ENCODE data around the gene LGR4.

The LGR4 gene

DNA sequence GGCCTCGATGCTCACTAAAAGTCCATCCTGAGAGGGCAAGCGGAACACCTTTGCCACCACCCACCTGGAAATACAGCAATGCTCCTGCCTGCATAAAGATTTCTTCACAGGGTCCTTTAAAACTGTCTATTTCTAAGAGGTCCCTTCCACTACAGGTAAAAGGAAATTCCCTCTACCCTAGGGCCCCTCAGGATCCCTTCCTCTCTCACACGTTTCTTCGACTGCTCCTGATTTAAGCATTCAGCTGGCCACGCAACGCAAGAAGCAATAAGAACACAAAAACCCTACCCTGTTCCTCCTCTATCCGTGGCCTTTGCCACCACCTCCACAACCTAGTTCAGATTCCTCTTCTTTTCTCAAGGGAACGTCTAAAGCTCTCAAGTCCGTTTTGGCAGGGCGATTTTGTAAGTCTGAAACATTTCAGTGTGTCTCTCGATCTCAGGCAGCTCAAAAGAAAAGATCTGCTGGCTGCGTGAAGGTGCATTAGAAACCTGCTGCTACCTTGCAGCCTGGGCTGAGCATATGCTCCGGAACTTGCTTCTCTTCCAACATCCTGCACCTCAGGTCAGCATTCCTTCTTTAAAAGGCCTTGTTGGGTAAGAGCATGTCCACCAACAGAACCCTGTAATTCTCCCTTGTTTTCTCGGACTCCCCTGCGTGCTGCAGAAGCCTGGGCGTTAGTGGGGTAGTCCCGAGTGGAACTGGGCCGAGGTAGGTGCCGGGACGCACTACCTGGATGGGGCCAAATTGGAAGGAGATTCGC is 1.6 kb downstream of the LGR4 start:
- TF ChIP-seq GATA3 (IDR thresholded peaks at IDR 0.05; ENCODE audit: low read depth, low read length) (no peak), GATA2 (IDR thresholded peaks at IDR 0.05; ENCODE audit: low read depth, low read length) (no peak)

DNA sequence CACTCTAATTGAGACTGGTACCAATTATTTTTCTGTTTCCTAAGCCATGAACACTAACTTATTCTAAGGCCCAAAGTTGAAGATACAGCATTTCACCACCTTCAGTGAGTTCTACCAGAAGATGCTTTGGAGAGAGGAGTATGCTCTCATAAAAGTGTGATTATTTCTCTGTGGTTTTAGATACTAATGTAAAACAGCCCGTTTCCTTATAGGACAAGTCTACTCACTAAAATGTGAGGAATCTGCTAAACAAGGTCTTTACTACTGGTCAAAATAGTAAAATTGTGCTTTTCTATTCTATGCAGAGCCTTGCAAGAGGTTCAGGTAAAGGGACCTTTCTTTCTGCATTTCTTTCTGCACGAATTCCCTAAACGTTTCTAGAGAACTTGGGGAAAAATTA is 2.4 kb downstream of the LGR4 start:
- TF ChIP-seq GATA3 (IDR thresholded peaks at IDR 0.05; ENCODE audit: low read depth, low read length) (no peak), GATA2 (IDR thresholded peaks at IDR 0.05; ENCODE audit: low read depth, low read length) (no peak)

DNA sequence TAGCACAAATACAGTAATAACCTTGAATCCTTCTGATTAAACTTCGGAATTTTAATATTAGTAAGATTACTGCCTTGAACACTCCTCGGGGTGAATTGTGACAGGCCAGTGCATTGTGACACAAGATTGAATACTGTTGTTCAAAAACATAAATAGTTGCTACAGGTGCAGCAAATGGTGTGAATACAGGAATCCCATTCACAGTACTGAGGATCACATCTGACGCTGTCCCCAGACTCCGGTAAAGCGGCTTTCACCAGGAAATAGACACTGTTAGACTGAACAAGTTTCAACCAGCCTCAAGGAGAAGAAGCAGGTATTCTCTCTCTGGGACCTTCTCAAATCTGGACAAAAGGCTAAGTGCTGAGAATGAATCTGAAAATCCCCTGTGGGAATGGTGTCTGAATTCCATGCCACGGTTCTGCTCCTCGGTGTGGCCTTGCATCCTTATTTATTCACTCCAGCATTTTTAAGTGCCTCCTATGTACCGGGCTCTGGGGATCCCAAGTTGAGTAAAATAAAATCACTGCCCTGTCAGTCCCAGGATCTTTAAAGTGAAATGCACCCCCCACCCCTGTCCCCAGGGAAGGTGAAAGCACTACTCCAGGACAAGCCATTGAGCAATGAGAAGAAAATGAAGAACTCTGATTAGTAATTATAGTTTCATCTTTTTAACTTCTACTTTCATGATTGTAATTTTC is 3.4 kb downstream of the LGR4 start:
- TF ChIP-seq GATA2 (IDR thresholded peaks at IDR 0.05; ENCODE audit: low read depth, low read length) = no peak
- no peak for TF ChIP-seq GATA3 (IDR thresholded peaks at IDR 0.05; ENCODE audit: low read depth, low read length)

- TF ChIP-seq GATA3 (IDR thresholded peaks at IDR 0.05; ENCODE audit: low read depth, low read length) (no peak), GATA2 (IDR thresholded peaks at IDR 0.05; ENCODE audit: low read depth, low read length) (no peak)
Measured at GRCh38 chr11:27468209-27468994, 4.2 kb downstream of the LGR4 start.

GRCh38 chr11:27467181-27467913 is 5.2 kb downstream of the LGR4 start:
- TF ChIP-seq GATA3 (IDR thresholded peaks at IDR 0.05; ENCODE audit: low read depth, low read length) (no peak), GATA2 (IDR thresholded peaks at IDR 0.05; ENCODE audit: low read depth, low read length) (no peak)

DNA sequence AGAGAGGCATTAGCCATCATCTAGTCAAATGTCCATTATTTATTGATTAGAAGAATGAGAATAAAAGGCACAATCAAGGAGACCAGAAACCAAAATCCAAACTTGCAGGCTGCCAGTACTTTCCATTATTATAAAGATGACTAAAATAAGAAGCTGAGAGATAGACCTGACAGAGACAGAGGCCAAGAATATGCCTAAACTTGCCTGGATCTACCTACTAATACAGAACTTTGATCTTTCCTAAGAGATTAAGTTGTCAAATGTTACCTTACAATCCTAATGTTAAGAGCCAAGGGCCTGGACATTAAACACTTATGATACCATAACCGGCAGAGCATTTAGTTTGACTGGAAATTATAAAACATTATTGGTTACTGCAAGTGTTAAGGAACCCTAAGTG is 6.2 kb downstream of the LGR4 start:
- no peak for TF ChIP-seq GATA2 (IDR thresholded peaks at IDR 0.05; ENCODE audit: low read depth, low read length)
- no peak for TF ChIP-seq GATA3 (IDR thresholded peaks at IDR 0.05; ENCODE audit: low read depth, low read length)

GRCh38 chr11:27465629-27466028 is 7.0 kb downstream of the LGR4 start:
- TF ChIP-seq GATA3 (IDR thresholded peaks at IDR 0.05; ENCODE audit: low read depth, low read length) (no peak), GATA2 (IDR thresholded peaks at IDR 0.05; ENCODE audit: low read depth, low read length) (no peak)

- TF ChIP-seq GATA2 (IDR thresholded peaks at IDR 0.05; ENCODE audit: low read depth, low read length) (no peak), GATA3 (IDR thresholded peaks at IDR 0.05; ENCODE audit: low read depth, low read length) (no peak)
Measured at GRCh38 chr11:27464909-27465308, 7.7 kb downstream of the LGR4 start.

- TF ChIP-seq GATA2 (IDR thresholded peaks at IDR 0.05; ENCODE audit: low read depth, low read length) (no peak), GATA3 (IDR thresholded peaks at IDR 0.05; ENCODE audit: low read depth, low read length) (no peak)
Measured at GRCh38 chr11:27464289-27464696, 8.3 kb downstream of the LGR4 start.

GRCh38 chr11:27462543-27462942 is 10.0 kb downstream of the LGR4 start:
- TF ChIP-seq GATA3 (IDR thresholded peaks at IDR 0.05; ENCODE audit: low read depth, low read length) (no peak), GATA2 (IDR thresholded peaks at IDR 0.05; ENCODE audit: low read depth, low read length) (no peak)

- TF ChIP-seq GATA3 (IDR thresholded peaks at IDR 0.05; ENCODE audit: low read depth, low read length) (no peak), GATA2 (IDR thresholded peaks at IDR 0.05; ENCODE audit: low read depth, low read length) (no peak)
Measured at GRCh38 chr11:27460158-27460978, 12.2 kb downstream of the LGR4 start.

DNA sequence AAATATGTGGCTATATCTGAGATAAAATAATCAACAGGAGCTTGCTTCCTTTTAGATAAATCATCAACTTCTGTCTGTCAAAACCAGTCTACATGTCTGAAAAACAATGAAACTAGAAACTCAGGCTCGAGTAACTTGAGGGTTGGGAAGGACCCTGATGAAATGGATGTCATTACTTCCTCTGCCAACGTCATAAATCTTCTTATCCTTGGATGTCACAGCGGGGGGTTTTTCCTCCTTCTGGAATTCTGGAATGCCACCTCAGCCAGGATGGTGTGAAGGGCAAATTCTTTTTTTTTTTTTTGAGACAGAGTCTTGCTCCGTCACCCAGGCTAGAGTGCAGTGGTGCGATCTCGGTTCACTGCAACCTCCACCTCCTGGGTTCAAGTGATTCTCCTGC is 13.4 kb downstream of the LGR4 start:
- TF ChIP-seq GATA2 (IDR thresholded peaks at IDR 0.05; ENCODE audit: low read depth, low read length) (no peak), GATA3 (IDR thresholded peaks at IDR 0.05; ENCODE audit: low read depth, low read length) (no peak)

- TF ChIP-seq GATA3 (IDR thresholded peaks at IDR 0.05; ENCODE audit: low read depth, low read length) = no peak
- TF ChIP-seq GATA2 (IDR thresholded peaks at IDR 0.05; ENCODE audit: low read depth, low read length) = no peak
Measured at GRCh38 chr11:27458182-27458581, 14.4 kb downstream of the LGR4 start.
